ENCODE data around the gene PLXNA3. TPM values are rescaled to one million over a fixed set of nuclear protein-coding genes. Genes with fewer than 3 reads are reported as not detected.

Gene PLXNA3
- total and polyA plus RNA-seq, 8 donors: 2.3 to 296 (median 13.9) TPM

DNA sequence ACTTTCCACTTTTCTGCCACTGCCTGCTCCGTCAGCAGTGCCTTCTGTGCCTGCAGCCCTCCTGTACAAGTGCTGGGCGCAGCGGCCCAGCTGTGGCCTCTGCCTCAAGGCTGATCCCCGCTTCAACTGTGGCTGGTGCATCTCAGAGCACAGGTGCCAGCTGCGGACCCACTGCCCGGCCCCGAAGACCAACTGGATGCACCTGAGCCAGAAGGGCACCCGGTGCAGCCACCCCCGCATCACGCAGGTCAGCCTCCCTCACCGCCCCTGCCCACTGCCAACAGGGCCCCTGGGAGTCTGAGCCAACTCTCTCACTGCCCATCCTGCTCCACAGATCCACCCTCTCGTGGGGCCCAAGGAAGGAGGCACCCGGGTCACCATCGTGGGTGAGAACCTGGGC, 7.5 kb downstream of the PLXNA3 start:
- TF ChIP-seq POLR2AphosphoS5 (IDR thresholded peaks at IDR 0.05): no peak
- TF ChIP-seq, protein P1, sequence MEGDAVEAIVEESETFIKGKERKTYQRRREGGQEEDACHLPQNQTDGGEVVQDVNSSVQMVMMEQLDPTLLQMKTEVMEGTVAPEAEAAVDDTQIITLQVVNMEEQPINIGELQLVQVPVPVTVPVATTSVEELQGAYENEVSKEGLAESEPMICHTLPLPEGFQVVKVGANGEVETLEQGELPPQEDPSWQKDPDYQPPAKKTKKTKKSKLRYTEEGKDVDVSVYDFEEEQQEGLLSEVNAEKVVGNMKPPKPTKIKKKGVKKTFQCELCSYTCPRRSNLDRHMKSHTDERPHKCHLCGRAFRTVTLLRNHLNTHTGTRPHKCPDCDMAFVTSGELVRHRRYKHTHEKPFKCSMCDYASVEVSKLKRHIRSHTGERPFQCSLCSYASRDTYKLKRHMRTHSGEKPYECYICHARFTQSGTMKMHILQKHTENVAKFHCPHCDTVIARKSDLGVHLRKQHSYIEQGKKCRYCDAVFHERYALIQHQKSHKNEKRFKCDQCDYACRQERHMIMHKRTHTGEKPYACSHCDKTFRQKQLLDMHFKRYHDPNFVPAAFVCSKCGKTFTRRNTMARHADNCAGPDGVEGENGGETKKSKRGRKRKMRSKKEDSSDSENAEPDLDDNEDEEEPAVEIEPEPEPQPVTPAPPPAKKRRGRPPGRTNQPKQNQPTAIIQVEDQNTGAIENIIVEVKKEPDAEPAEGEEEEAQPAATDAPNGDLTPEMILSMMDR (IDR thresholded peaks at IDR 0.05): no peak
- TF ChIP-seq EP300 (IDR thresholded peaks at IDR 0.05): no peak
- no peak for TF ChIP-seq POLR2A (IDR thresholded peaks at IDR 0.05)
- H3K36me3 ChIP-seq: peaks cover 3 to 100% (median 84%) of the 10 kb centered on the region in 4 donors
- no peak overlapping the region for H3K27ac ChIP-seq
- no peaks in the 10 kb centered on the region for H3K4me1 ChIP-seq
- 82 to 92% (median 90%) methylated on average over 3 to 14 of the region's 14 CpGs; no CpG with 5 or more reads in 1 of the 5 donors for WGBS, 5 donors
- no peak overlapping the region for H3K4me3 ChIP-seq
- intact Hi-C loops (cut with DNase I; ENCODE audit: low total_unique reads): no loop called here
- no peaks in the 10 kb centered on the region for H3K27me3 ChIP-seq
- DNase-seq: no peak
- no peaks in the 10 kb centered on the region for H3K9me3 ChIP-seq

DNA sequence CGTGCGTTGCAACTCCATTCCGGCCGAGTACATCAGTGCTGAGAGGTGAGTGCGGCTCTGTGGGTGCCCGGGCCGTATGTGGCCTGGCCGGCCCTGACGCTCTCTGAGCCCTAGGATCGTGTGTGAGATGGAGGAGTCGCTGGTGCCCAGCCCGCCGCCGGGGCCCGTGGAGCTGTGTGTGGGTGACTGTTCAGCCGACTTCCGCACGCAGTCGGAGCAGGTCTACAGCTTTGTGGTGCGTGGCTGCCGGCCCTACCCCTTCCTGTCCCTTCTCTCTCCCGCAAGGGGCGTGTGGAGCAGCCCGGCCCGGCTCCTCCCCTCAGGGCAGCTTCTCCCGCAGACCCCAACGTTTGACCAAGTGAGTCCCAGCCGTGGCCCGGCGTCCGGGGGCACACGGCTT, 8.0 kb downstream of the PLXNA3 start:
- Histone ChIP-seq H3K4me1 (no peaks in the 10 kb centered on the region), H3K4me3 (no peak overlapping the region), H3K9me3 (no peaks in the 10 kb centered on the region), H3K36me3 (peaks cover 3 to 100% (median 87%) of the 10 kb centered on the region in 4 donors), H3K27ac (no peak overlapping the region), H3K27me3 (no peaks in the 10 kb centered on the region)
- TF ChIP-seq, protein P1 (IDR thresholded peaks at IDR 0.05): no peak
- no peak for TF ChIP-seq EP300 (IDR thresholded peaks at IDR 0.05)
- TF ChIP-seq POLR2AphosphoS5 (IDR thresholded peaks at IDR 0.05): no peak
- no peak for TF ChIP-seq POLR2A (IDR thresholded peaks at IDR 0.05)
- WGBS, 5 donors: 91 to 100% (median 93%) methylated on average over 4 to 32 of the region's 32 CpGs
- intact Hi-C loops (cut with DNase I; ENCODE audit: low total_unique reads): no loop called here
- DNase-seq: no peak

DNA sequence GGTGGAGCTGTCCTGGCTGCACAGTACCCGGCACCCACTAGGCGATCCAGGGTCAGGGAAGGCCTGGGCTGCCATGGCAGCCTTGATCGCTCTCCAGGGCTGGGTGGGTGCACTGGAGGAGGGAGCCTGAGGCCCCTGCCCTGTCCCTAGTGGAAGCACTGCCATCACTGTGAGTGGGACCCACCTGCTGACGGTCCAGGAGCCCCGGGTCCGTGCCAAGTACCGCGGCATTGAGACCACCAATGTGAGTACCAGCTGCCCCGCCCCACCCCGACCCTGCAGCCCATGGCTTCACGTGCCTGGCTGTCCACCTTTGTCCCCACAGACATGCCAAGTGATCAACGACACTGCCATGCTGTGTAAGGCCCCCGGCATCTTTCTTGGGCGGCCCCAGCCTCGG, 8.8 kb downstream of the PLXNA3 start:
- no peak overlapping the region for H3K4me3 ChIP-seq
- TF ChIP-seq, protein P1 (IDR thresholded peaks at IDR 0.05): no peak
- TF ChIP-seq EP300 (IDR thresholded peaks at IDR 0.05) (no peak), POLR2AphosphoS5 (IDR thresholded peaks at IDR 0.05) (no peak), POLR2A (IDR thresholded peaks at IDR 0.05) (no peak)
- H3K27me3 ChIP-seq: no peaks in the 10 kb centered on the region
- DNase-seq: no peak
- no peaks in the 10 kb centered on the region for H3K4me1 ChIP-seq
- H3K9me3 ChIP-seq: no peaks in the 10 kb centered on the region
- no peak overlapping the region for H3K27ac ChIP-seq
- WGBS, 5 donors: 93 to 100% (median 96%) methylated on average over 4 to 15 of the region's 15 CpGs
- peaks cover 3 to 100% (median 91%) of the 10 kb centered on the region in 4 donors for H3K36me3 ChIP-seq
- intact Hi-C loops (cut with DNase I; ENCODE audit: low total_unique reads): no loop called here

DNA sequence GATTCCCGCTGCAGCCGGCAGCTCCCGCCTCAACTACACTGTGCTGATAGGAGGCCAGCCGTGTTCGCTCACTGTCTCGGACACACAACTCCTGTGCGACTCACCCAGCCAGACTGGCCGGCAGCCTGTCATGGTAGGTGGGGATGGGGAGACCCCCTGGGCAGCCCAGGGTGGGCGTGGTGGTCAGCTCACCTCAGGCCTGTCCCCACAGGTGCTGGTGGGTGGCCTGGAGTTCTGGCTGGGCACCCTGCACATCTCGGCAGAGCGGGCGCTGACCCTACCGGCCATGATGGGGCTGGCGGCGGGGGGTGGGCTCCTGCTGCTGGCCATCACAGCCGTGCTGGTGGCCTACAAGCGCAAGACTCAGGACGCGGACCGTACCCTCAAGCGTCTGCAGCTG, 9.5 kb downstream of the PLXNA3 start:
- no peaks in the 10 kb centered on the region for H3K9me3 ChIP-seq
- TF ChIP-seq EP300 (IDR thresholded peaks at IDR 0.05): no peak
- 91 to 97% (median 96%) methylated on average over 5 to 21 of the region's 21 CpGs for WGBS, 5 donors
- DNase-seq: no peak
- H3K27me3 ChIP-seq: no peaks in the 10 kb centered on the region
- H3K4me3 ChIP-seq: no peak overlapping the region
- intact Hi-C loops (cut with DNase I; ENCODE audit: low total_unique reads): no loop called here
- no peak overlapping the region for H3K27ac ChIP-seq
- H3K4me1 ChIP-seq: no peaks in the 10 kb centered on the region
- peaks cover 3 to 100% (median 90%) of the 10 kb centered on the region in 4 donors for H3K36me3 ChIP-seq

DNA sequence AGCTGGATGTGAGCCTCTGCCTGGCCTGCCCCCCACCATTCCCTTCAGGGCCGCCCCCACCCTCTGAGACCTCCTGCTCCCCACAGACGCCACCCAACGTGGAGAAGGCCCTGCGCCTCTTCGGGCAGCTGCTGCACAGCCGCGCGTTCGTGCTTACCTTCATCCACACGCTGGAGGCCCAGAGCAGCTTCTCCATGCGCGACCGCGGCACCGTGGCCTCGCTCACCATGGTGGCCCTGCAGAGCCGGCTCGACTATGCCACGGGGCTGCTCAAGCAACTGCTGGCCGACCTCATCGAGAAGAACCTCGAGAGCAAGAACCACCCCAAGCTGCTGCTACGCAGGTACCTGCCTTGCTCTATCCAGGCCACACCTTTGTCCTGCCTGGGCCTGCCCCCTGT, 10.1 kb downstream of the PLXNA3 start:
- H3K4me1 ChIP-seq: no peaks in the 10 kb centered on the region
- H3K9me3 ChIP-seq: no peaks in the 10 kb centered on the region
- DNase-seq: no peak
- H3K36me3 ChIP-seq: peaks cover 3 to 96% (median 88%) of the 10 kb centered on the region in 4 donors
- H3K27me3 ChIP-seq: no peaks in the 10 kb centered on the region
- H3K27ac ChIP-seq: no peak overlapping the region
- H3K4me3 ChIP-seq: no peak overlapping the region
- intact Hi-C loops (cut with DNase I; ENCODE audit: low total_unique reads): no loop called here
- WGBS, 5 donors: 94 to 100% (median 96%) methylated on average over 11 to 23 of the region's 23 CpGs
- TF ChIP-seq POLR2A (IDR thresholded peaks at IDR 0.05) (no peak), POLR2AphosphoS5 (IDR thresholded peaks at IDR 0.05) (no peak), EP300 (IDR thresholded peaks at IDR 0.05) (no peak)
- TF ChIP-seq, protein P1 (IDR thresholded peaks at IDR 0.05): no peak
